GM23338 (cell line): ENCODE results near the gene MGAT3. TPM values are rescaled to one million over a fixed set of nuclear protein-coding genes. Genes with fewer than 3 reads are reported as not detected.

Experiments used
- ATAC-seq: fragments of 200-7000 bp; cut with Tn5 transposase; 3 replicates; pipeline ENCODE4 v1.9.1; 2020
- DNase-seq: peaks from one replicate; pipeline ENCODE4 v3.0.0-alpha.2; 2015; ENCODE audit warnings: low spot score
- H2AFZ ChIP-seq: fragments of 200-600 bp; sonication (generic); 2 replicates; pipeline ENCODE4 v1.8.0; 2016; ENCODE audit warnings: antibody characterized with exemption, mild to moderate bottlenecking, moderate library complexity
- H3F3A ChIP-seq: fragments of 200-600 bp; sonication (generic); replicated peaks from 2 replicates; pipeline ENCODE4 v1.8.0; 2017; ENCODE audit warnings: antibody characterized with exemption, mixed run types, low read depth
- H3K27ac ChIP-seq: fragments of 200-600 bp; sonication (generic); 2 replicates; pipeline ENCODE4 v1.6.1; 2016; ENCODE audit warnings: low read depth
- H3K27me3 ChIP-seq: fragments of 200-600 bp; sonication (generic); 2 replicates; pipeline ENCODE4 v1.8.0; 2016; ENCODE audit warnings: mild to moderate bottlenecking, mixed run types, moderate library complexity; ENCODE audit not compliant: insufficient read depth
- H3K36me3 ChIP-seq: fragments of 200-600 bp; sonication (generic); 2 replicates; pipeline ENCODE4 v1.8.0; 2016; ENCODE audit warnings: mild to moderate bottlenecking; ENCODE audit not compliant: insufficient read depth
- H3K4me1 ChIP-seq: fragments of 200-600 bp; sonication (generic); 2 replicates; pipeline ENCODE4 v1.8.0; 2016; ENCODE audit warnings: mild to moderate bottlenecking, moderate library complexity; ENCODE audit not compliant: insufficient read depth
- H3K4me2 ChIP-seq: fragments of 200-600 bp; sonication (generic); 2 replicates; pipeline ENCODE4 v1.7.1; 2017; ENCODE audit warnings: mixed run types
- H3K4me3 ChIP-seq: fragments of 200-600 bp; sonication (generic); 2 replicates; pipeline ENCODE4 v1.6.1; 2016; ENCODE audit warnings: mixed run types
- H3K79me2 ChIP-seq: fragments of 200-600 bp; sonication (generic); replicated peaks from 2 replicates; pipeline ENCODE4 v1.8.0; 2017; ENCODE audit warnings: mild to moderate bottlenecking; ENCODE audit not compliant: insufficient read depth
- H3K9me2 ChIP-seq: fragments of 200-600 bp; sonication (generic); 2 replicates; pipeline ENCODE4 v1.8.0; 2017; ENCODE audit not compliant: insufficient read depth
- H4K20me1 ChIP-seq: fragments of 200-600 bp; sonication (generic); replicated peaks from 2 replicates; pipeline ENCODE4 v1.8.0; 2017; ENCODE audit warnings: mild to moderate bottlenecking; ENCODE audit not compliant: insufficient read depth
- H3K27ac Mint-ChIP-seq: 2 replicates; pipeline ENCODE4 v1.8.0; 2020; ENCODE audit warnings: inconsistent platforms, mild to moderate bottlenecking, moderate library complexity, mixed read lengths
- H3K27me3 Mint-ChIP-seq: 3 replicates; pipeline ENCODE4 v1.8.0; 2022; ENCODE audit warnings: low read depth, mild to moderate bottlenecking, moderate library complexity, mixed read lengths, inconsistent platforms; ENCODE audit not compliant: insufficient read depth, poor library complexity
- H3K36me3 Mint-ChIP-seq: 3 replicates; pipeline ENCODE4 v1.8.0; 2021; ENCODE audit warnings: low read depth, mild to moderate bottlenecking, inconsistent platforms, moderate library complexity, mixed read lengths
- H3K4me1 Mint-ChIP-seq: 3 replicates; pipeline ENCODE4 v1.8.0; 2020; ENCODE audit warnings: mild to moderate bottlenecking, inconsistent platforms, mixed read lengths
- H3K4me3 Mint-ChIP-seq: 3 replicates; pipeline ENCODE4 v1.8.0; 2021; ENCODE audit warnings: moderate library complexity, mild to moderate bottlenecking, inconsistent platforms, mixed read lengths
- H3K9me3 Mint-ChIP-seq: 3 replicates; pipeline ENCODE4 v1.8.0; 2020; ENCODE audit warnings: moderate library complexity, mild to moderate bottlenecking, inconsistent platforms, mixed read lengths
- CTCF ChIP-seq, 2 experiments: fragments of 200-600 bp in 1 of 2; sonication (generic) in 1 of 2; conservative IDR thresholded peaks; 2 replicates each; pipeline versions ENCODE4 v1.5.1 to v1.6.1; 2016 to 2017; ENCODE audit warnings: antibody characterized with exemption in 2 of 2, low read depth in 2 of 2, mild to moderate bottlenecking in 2 of 2, moderate library complexity in 1 of 2
- ETS1 ChIP-seq: IDR thresholded peaks from 2 replicates; pipeline ENCODE4 v1.6.1; 2016; ENCODE audit warnings: antibody characterized with exemption
- EZH2 ChIP-seq: fragments of 200-600 bp; sonication (generic); IDR thresholded peaks from one replicate; pipeline ENCODE4 v1.8.0; 2017; ENCODE audit warnings: antibody characterized with exemption, mild to moderate bottlenecking, low read depth; ENCODE audit not compliant: unreplicated experiment
- EZH2phosphoT487 ChIP-seq: fragments of 200-600 bp; sonication (generic); IDR thresholded peaks from one replicate; pipeline ENCODE4 v1.8.1; 2018; ENCODE audit warnings: antibody characterized with exemption; ENCODE audit not compliant: unreplicated experiment
- JUNB ChIP-seq: IDR thresholded peaks from one replicate; pipeline ENCODE4 v1.6.1; 2016; ENCODE audit warnings: antibody characterized with exemption; ENCODE audit not compliant: unreplicated experiment
- REST ChIP-seq: IDR thresholded peaks from one replicate; pipeline ENCODE4 v1.6.1; 2018; ENCODE audit warnings: antibody characterized with exemption; ENCODE audit not compliant: unreplicated experiment
- ZNF114 ChIP-seq: fragments of 250-450 bp; sonication (Bioruptor Pico); IDR thresholded peaks from 2 replicates; pipeline ENCODE4 v1.5.0; 2020; ENCODE audit warnings: mild to moderate bottlenecking, moderate library complexity
- ZNF331 ChIP-seq: fragments of 250-450 bp; sonication (Bioruptor Pico); IDR thresholded peaks from 2 replicates; pipeline ENCODE4 v1.5.0; 2020; ENCODE audit warnings: low read depth, mild to moderate bottlenecking, moderate library complexity
- polyA plus RNA-seq: library from polyadenylated mRNA; unstranded; fragments of >200 nt; fragmentation: Nextera tagmentation; extraction: Ambion mirVana; gene quantifications from 2 replicates; pipeline ENCODE4 v1.2.1, GENCODE V29; 2016
- total RNA-seq: library from RNA; depleted of rRNA; stranded (reverse); fragments of >200 nt; shearing (Covaris generic); gene quantifications from 2 replicates; pipeline ENCODE4 v1.2.3, GENCODE V29; 2014

MGAT3 gene
- total and polyA plus RNA-seq, 2 experiments from 2014 or later, result 1.7 to 10.2 TPM

- TF ChIP-seq CTCF (conservative IDR thresholded peaks at IDR 0.05; ENCODE audit: low read depth in 2 of 2) (no peak), REST (no peak), JUNB (no peak), EZH2 (no peak), EZH2phosphoT487 (no peak), ZNF331 (CRISPR knock-in tag) (no peak)
These were observed 70.7 kb downstream of the MGAT3 start (continued) for GRCh38 chr22:39527481-39527961.

- Histone ChIP-seq H3K79me2 (peaks cover 21% of the 10 kb centered on the region), H4K20me1 (peaks cover 34% of the 10 kb centered on the region), H2AFZ (no peak overlapping the region), H3F3A (peaks cover 53% of the 10 kb centered on the region), H3K4me2 (no peak overlapping the region), H3K4me1 (peaks cover 32% of the 10 kb centered on the region), H3K4me3 (no peak overlapping the region), H3K27ac (0 out of 2 replicates have a peak overlapping the region, but pooled peaks have one; percentile 39), H3K36me3 (peaks cover 10% of the 10 kb centered on the region), H3K27me3 (no peaks in the 10 kb centered on the region), H3K9me2 (no peaks in the 10 kb centered on the region)
- no peak for DNase-seq
- no peak for TF ChIP-seq EZH2
- no peak for TF ChIP-seq ZNF114 (CRISPR knock-in tag)
- no peak for TF ChIP-seq ETS1
- no peak for ATAC-seq
- H3K4me1 Mint-ChIP-seq, result peaks cover 52% of the 10 kb centered on the region
- H3K4me3 Mint-ChIP-seq, result no peak overlapping the region; the same call in 2 of the 3 replicates
- peaks cover 2% of the 10 kb centered on the region; the same call in 2 of the 3 replicates for H3K9me3 Mint-ChIP-seq
- peaks cover 39% of the 10 kb centered on the region for H3K27me3 Mint-ChIP-seq
- no peak overlapping the region for H3K27ac Mint-ChIP-seq
- H3K36me3 Mint-ChIP-seq, result peaks cover 61% of the 10 kb centered on the region
These were observed 71.4 kb downstream of the MGAT3 start for GRCh38 chr22:39528080-39528661.
